ENCODE results near the gene BRAP. TPM values are rescaled to one million over a fixed set of nuclear protein-coding genes. Genes with fewer than 3 reads are reported as not detected.
A peak's percentile ranks its signal among the peaks of the same experiment; 100 is the strongest.

Gene BRAP
- total RNA-seq, 4 donors from 2014 or later, result 10.8 to 17.3 (median 15.9) TPM

- DNase-seq, result peak; percentile 53
- 39% methylated on average over 3 of the region's 3 CpGs; no CpG with 5 or more reads in 1 of the 2 donors for WGBS, 2 donors (ENCODE audit: low coverage in 1 of 2)
- Histone ChIP-seq H3K4me3 (no peak overlapping the region), H3K27ac (peak overlapping the region; percentile 12 to 70 (median 54)), H3K9me3 (no peaks in the 10 kb centered on the region), H3K27me3 (no peaks in the 10 kb centered on the region), H3K36me3 (peaks cover 0 to 53% (median 13%) of the 10 kb centered on the region in 4 donors), H3K4me1 (peaks cover 6 to 20% (median 8%) of the 10 kb centered on the region in 4 donors)
- in situ Hi-C loops (cut with MboI; ENCODE audit: low pct_ligation_motif_present in 1 of 4, low pct_unique_long_range_greater_than_20kb in 1 of 4, low sequenced_read_pairs in 3 of 4), result no loop called here
- intact Hi-C loops (cut with DNase I; ENCODE audit: low total_unique reads), result loop anchor here (1.0 kb wide), 1 partner anchor 39 kb away; no protein-coding TSS in a partner anchor
- TF ChIP-seq CTCF (IDR thresholded peaks at IDR 0.05) (no peak), POLR2AphosphoS5 (IDR thresholded peaks at IDR 0.05) (no peak), EP300 (IDR thresholded peaks at IDR 0.05; ENCODE audit: low read depth) (no peak), POLR2A (IDR thresholded peaks at IDR 0.05) (no peak)
These were observed 42.3 kb downstream of the BRAP start for GRCh38 chr12:111643427-111643826.

GRCh38 chr12:111642681-111643426 is 42.9 kb downstream of the BRAP start:
- peaks cover 0 to 50% (median 13%) of the 10 kb centered on the region in 4 donors for H3K36me3 ChIP-seq
- no peak for TF ChIP-seq EP300 (IDR thresholded peaks at IDR 0.05; ENCODE audit: low read depth)
- TF ChIP-seq CTCF (IDR thresholded peaks at IDR 0.05), result no peak
- no peak for TF ChIP-seq POLR2A (IDR thresholded peaks at IDR 0.05)
- no peak for TF ChIP-seq POLR2AphosphoS5 (IDR thresholded peaks at IDR 0.05)
- intact Hi-C loops (cut with DNase I; ENCODE audit: low total_unique reads), result loop anchor here (1.0 kb wide), 1 partner anchor 39 kb away; no protein-coding TSS in a partner anchor
- H3K9me3 ChIP-seq, result no peaks in the 10 kb centered on the region
- no peak overlapping the region for H3K4me3 ChIP-seq
- in situ Hi-C loops (cut with MboI; ENCODE audit: low pct_ligation_motif_present in 1 of 4, low pct_unique_long_range_greater_than_20kb in 1 of 4, low sequenced_read_pairs in 3 of 4), result no loop called here
- peaks cover 6 to 20% (median 8%) of the 10 kb centered on the region in 4 donors for H3K4me1 ChIP-seq
- H3K27ac ChIP-seq, result peak overlapping the region; percentile 12 to 70 (median 54)
- no peak for DNase-seq
- H3K27me3 ChIP-seq, result no peaks in the 10 kb centered on the region
- whole genome bisulfite sequencing, 2 donors (ENCODE audit: low coverage in 1 of 2), result 58 to 70% methylated on average over 4 of the region's 4 CpGs

DNA sequence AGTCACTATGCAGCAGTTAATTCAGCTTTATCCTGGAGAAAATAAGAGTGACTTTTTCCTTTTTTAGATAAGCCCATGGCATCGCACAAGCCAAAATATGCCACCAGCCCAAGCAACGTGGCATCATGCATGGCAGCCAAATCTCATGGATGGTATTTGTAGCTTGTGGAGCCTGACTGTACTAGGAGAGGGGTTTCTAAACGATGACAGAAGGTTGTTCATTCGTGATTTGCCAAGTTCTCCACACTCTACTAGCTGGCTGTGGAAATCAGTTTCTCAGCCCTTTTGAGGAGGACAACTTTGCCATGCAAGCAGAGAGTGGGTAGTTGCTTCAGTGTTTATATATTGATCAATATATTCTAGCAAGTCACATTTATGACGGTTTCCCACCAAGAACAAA is 45.2 kb downstream of the BRAP start:
- Histone ChIP-seq H3K4me3 (no peak overlapping the region), H3K9me3 (no peaks in the 10 kb centered on the region), H3K27me3 (no peaks in the 10 kb centered on the region), H3K27ac (no peak overlapping the region), H3K4me1 (peaks cover 6 to 33% (median 16%) of the 10 kb centered on the region in 4 donors), H3K36me3 (peaks cover 0 to 28% (median 4%) of the 10 kb centered on the region in 4 donors)
- TF ChIP-seq POLR2A (IDR thresholded peaks at IDR 0.05), result no peak
- TF ChIP-seq CTCF (IDR thresholded peaks at IDR 0.05), result no peak
- no peak for TF ChIP-seq EP300 (IDR thresholded peaks at IDR 0.05; ENCODE audit: low read depth)
- TF ChIP-seq POLR2AphosphoS5 (IDR thresholded peaks at IDR 0.05), result no peak
- intact Hi-C loops (cut with DNase I; ENCODE audit: low total_unique reads) (no loop called here), in situ Hi-C loops (cut with MboI; ENCODE audit: low pct_ligation_motif_present in 1 of 4, low pct_unique_long_range_greater_than_20kb in 1 of 4, low sequenced_read_pairs in 3 of 4) (no loop called here)
- DNase-seq, result no peak
- WGBS, 2 donors (ENCODE audit: low coverage in 1 of 2), result 89 to 100% methylated on average over 1 to 5 of the region's 5 CpGs

DNA sequence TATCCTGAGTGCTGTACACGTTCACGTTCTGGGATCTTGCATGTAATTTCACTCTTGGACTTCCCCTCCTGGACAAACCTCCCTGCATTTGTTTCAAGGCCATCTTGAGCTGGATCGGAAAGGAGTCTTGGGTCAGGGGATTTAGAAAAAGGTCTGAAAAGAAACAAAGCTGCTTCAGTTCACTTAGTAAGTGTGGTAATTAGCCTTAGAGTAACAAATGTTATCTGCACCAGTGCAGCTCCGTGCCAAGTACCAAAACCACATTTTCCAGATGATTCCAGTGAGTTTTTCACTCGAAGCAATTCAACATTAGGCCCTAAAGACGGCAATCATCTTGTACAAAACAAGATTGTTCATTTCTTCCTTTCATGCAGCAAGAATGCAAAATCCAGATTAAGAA is 47.2 kb downstream of the BRAP start:
- Histone ChIP-seq H3K4me3 (no peak overlapping the region), H3K27me3 (no peaks in the 10 kb centered on the region), H3K36me3 (peaks cover 0 to 10% (median 0%) of the 10 kb centered on the region in 4 donors), H3K9me3 (no peaks in the 10 kb centered on the region), H3K27ac (no peak overlapping the region), H3K4me1 (peaks cover 6 to 28% (median 12%) of the 10 kb centered on the region in 4 donors)
- in situ Hi-C loops (cut with MboI; ENCODE audit: low pct_ligation_motif_present in 1 of 4, low pct_unique_long_range_greater_than_20kb in 1 of 4, low sequenced_read_pairs in 3 of 4), result no loop called here
- DNase-seq, result no peak
- WGBS, 2 donors (ENCODE audit: low coverage in 1 of 2), result 60 to 88% methylated on average over 5 to 6 of the region's 6 CpGs
- intact Hi-C loops (cut with DNase I; ENCODE audit: low total_unique reads), result no loop called here
- TF ChIP-seq CTCF (IDR thresholded peaks at IDR 0.05) (no peak), EP300 (IDR thresholded peaks at IDR 0.05; ENCODE audit: low read depth) (no peak), POLR2AphosphoS5 (IDR thresholded peaks at IDR 0.05) (no peak), POLR2A (IDR thresholded peaks at IDR 0.05) (no peak)

Measured in transverse colon (tissue), 4 donors.